ENCODE data around the gene DSE. TPM values are rescaled to one million over a fixed set of nuclear protein-coding genes. Genes with fewer than 3 reads are reported as not detected.

Gene DSE
- total RNA-seq, 4 donors from 2014 or later = 27.8 to 42.1 (median 31.5) TPM

DNA sequence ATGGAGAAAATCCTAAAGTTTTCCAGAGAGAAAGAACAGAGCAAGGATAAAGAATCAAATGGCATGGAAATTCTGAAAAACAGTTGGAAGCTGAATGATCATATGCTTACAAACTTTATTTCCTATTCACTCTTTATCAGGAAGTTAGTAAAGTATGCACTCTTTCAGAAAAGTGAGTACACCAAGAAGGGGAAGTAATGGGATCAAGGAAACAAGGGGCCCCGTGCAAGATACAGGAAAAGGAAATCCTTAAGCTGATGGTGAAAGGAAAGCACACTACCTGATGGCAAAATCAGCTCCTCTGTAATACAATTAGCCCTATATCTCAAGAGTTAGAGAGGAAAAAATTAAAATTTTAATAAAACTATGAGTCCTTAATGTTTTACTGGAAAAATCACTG lies 104.4 kb downstream of the DSE start:
- Histone ChIP-seq H3K27me3 (no peaks in the 10 kb centered on the region), H3K4me3 (no peak overlapping the region), H3K9me3 (no peaks in the 10 kb centered on the region), H3K4me1 (no peaks in the 10 kb centered on the region), H3K27ac (replicated peaks in 1 of 4) (no peak overlapping the region), H3K36me3 (no peaks in the 10 kb centered on the region)
- TF ChIP-seq POLR2AphosphoS5 (IDR thresholded peaks at IDR 0.05) (no peak), POLR2A (IDR thresholded peaks at IDR 0.05; ENCODE audit: low read depth) (no peak), EP300 (IDR thresholded peaks at IDR 0.05) (no peak)
- TF ChIP-seq, protein P1, sequence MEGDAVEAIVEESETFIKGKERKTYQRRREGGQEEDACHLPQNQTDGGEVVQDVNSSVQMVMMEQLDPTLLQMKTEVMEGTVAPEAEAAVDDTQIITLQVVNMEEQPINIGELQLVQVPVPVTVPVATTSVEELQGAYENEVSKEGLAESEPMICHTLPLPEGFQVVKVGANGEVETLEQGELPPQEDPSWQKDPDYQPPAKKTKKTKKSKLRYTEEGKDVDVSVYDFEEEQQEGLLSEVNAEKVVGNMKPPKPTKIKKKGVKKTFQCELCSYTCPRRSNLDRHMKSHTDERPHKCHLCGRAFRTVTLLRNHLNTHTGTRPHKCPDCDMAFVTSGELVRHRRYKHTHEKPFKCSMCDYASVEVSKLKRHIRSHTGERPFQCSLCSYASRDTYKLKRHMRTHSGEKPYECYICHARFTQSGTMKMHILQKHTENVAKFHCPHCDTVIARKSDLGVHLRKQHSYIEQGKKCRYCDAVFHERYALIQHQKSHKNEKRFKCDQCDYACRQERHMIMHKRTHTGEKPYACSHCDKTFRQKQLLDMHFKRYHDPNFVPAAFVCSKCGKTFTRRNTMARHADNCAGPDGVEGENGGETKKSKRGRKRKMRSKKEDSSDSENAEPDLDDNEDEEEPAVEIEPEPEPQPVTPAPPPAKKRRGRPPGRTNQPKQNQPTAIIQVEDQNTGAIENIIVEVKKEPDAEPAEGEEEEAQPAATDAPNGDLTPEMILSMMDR (IDR thresholded peaks at IDR 0.05) = no peak
- DNase-seq (ENCODE audit: extremely low spot score) = no peak
- 53% methylated on average over 1 of the region's 1 CpG for WGBS
- intact Hi-C loops (cut with DNase I) = no loop called here

DNA sequence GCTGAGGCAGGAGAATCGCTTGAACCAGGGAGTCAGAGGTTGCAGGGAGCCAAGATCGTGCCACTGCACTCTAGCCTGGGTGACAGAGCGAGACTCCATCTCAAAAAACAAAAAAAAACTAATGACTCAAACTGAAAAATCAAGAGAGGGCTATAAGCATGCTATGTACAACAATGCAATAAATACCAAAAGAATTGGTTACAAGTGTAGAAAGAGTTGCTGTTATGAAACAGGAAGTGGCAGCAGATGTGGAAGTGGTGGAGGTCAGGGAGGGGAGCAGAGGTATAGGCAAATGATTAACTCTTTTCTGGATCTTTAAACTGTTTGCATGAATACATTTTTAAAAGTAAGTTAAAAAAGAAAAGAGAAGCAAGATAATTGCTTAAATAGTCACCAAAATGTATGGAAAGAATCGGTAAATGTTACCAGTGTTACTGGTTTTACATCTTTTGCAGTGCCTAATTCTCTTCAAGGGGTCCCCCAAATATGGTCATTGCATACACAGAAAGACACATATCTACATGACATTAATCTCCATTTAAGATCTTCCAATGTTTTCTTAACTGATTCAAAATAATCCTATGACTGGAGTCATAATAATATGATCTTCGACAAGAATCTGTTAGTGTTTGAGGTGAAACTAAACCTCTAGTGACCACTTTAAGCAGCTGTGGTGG lies 105.4 kb downstream of the DSE start:
- Histone ChIP-seq H3K27ac (replicated peaks in 1 of 4) (no peak overlapping the region), H3K36me3 (no peaks in the 10 kb centered on the region), H3K9me3 (no peaks in the 10 kb centered on the region), H3K4me1 (no peaks in the 10 kb centered on the region), H3K4me3 (no peak overlapping the region), H3K27me3 (no peaks in the 10 kb centered on the region)
- no peak for DNase-seq (ENCODE audit: extremely low spot score)
- TF ChIP-seq POLR2A (IDR thresholded peaks at IDR 0.05; ENCODE audit: low read depth) = no peak
- TF ChIP-seq, protein P1 (IDR thresholded peaks at IDR 0.05) = no peak
- TF ChIP-seq POLR2AphosphoS5 (IDR thresholded peaks at IDR 0.05) = no peak
- TF ChIP-seq EP300 (IDR thresholded peaks at IDR 0.05) = no peak
- intact Hi-C loops (cut with DNase I) = no loop called here
- 67% methylated on average over 5 of the region's 5 CpGs for WGBS

DNA sequence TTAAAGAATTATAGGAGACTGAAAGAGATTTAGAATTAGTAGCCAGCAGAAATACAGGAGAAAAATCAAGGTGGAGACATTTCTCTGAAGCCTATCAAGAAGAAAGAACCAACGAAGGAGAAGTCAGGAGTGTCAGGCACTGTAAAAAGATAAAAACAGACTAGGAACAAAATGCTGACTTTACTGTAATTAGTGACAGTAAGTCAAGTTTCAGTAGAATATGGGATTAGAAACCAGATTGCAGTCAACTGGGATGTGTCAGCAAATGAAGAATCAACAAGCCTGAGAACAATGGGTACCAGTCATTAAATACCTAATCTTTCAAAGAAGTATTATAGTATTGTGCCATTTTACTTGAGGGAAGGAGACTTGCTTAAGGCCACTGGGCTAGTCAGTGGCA lies 112.0 kb downstream of the DSE start:
- intact Hi-C loops (cut with DNase I) = no loop called here
- Histone ChIP-seq H3K9me3 (no peaks in the 10 kb centered on the region), H3K4me1 (no peaks in the 10 kb centered on the region), H3K27me3 (no peaks in the 10 kb centered on the region), H3K36me3 (no peaks in the 10 kb centered on the region), H3K27ac (replicated peaks in 1 of 4) (no peak overlapping the region), H3K4me3 (no peak overlapping the region)
- 82% methylated on average over 1 of the region's 1 CpG for WGBS
- DNase-seq (ENCODE audit: extremely low spot score) = no peak
- TF ChIP-seq POLR2AphosphoS5 (IDR thresholded peaks at IDR 0.05) (no peak), EP300 (IDR thresholded peaks at IDR 0.05) (no peak), POLR2A (IDR thresholded peaks at IDR 0.05; ENCODE audit: low read depth) (no peak)
- TF ChIP-seq, protein P1 (IDR thresholded peaks at IDR 0.05) = no peak

GRCh38 chr6:116483616-116484015 lies 112.9 kb downstream of the DSE start:
- WGBS = 73% methylated on average over 2 of the region's 2 CpGs
- intact Hi-C loops (cut with DNase I) = no loop called here

More at GRCh38 chr6:116483616-116484015, 112.9 kb downstream of the DSE start:
- no peaks in the 10 kb centered on the region for H3K27me3 ChIP-seq
- no peaks in the 10 kb centered on the region for H3K9me3 ChIP-seq
- no peaks in the 10 kb centered on the region for H3K4me1 ChIP-seq
- no peak overlapping the region for H3K27ac ChIP-seq (replicated peaks in 1 of 4)
- TF ChIP-seq POLR2AphosphoS5 (IDR thresholded peaks at IDR 0.05) (no peak), POLR2A (IDR thresholded peaks at IDR 0.05; ENCODE audit: low read depth) (no peak), EP300 (IDR thresholded peaks at IDR 0.05) (no peak)
- TF ChIP-seq, protein P1 (IDR thresholded peaks at IDR 0.05) = no peak
- H3K4me3 ChIP-seq = no peak overlapping the region
- no peak for DNase-seq (ENCODE audit: extremely low spot score)
- no peaks in the 10 kb centered on the region for H3K36me3 ChIP-seq
